ENCODE measurements around the gene CLTB.

CLTB gene

DNA sequence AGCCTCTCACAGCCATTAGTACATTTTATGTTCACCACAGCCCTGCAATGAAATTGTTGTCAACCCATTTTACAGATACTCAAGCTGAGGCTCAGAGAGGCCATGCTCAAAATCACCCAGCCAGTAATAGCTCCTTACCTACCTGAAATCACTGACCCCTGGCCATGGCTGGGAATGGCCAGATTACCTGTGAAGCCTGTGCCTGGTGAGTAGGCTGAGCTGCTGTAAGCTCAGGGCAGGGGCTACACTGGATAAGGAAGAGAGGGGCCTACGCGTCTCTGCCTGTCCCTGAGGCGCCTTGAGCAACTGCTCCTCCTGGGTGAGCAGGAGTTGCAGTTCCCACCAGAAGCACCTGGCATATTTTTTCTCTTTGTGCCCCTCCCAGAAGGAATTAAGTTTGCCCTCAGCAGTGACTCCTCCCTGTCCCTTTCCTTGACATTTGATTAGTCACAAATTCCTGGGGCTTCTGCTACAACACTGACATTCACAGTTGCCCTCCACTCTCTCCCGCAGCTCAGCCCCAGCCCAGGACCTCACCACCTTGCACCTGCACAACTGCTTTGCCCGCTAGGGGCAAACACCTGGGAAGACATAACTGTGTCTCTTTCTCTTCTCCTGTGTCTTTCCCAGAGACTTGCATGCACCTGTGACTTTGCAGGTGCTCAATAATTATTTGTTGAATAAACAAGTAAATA, 5.7 kb downstream of the CLTB start:
- TF ChIP-seq, protein P1, sequence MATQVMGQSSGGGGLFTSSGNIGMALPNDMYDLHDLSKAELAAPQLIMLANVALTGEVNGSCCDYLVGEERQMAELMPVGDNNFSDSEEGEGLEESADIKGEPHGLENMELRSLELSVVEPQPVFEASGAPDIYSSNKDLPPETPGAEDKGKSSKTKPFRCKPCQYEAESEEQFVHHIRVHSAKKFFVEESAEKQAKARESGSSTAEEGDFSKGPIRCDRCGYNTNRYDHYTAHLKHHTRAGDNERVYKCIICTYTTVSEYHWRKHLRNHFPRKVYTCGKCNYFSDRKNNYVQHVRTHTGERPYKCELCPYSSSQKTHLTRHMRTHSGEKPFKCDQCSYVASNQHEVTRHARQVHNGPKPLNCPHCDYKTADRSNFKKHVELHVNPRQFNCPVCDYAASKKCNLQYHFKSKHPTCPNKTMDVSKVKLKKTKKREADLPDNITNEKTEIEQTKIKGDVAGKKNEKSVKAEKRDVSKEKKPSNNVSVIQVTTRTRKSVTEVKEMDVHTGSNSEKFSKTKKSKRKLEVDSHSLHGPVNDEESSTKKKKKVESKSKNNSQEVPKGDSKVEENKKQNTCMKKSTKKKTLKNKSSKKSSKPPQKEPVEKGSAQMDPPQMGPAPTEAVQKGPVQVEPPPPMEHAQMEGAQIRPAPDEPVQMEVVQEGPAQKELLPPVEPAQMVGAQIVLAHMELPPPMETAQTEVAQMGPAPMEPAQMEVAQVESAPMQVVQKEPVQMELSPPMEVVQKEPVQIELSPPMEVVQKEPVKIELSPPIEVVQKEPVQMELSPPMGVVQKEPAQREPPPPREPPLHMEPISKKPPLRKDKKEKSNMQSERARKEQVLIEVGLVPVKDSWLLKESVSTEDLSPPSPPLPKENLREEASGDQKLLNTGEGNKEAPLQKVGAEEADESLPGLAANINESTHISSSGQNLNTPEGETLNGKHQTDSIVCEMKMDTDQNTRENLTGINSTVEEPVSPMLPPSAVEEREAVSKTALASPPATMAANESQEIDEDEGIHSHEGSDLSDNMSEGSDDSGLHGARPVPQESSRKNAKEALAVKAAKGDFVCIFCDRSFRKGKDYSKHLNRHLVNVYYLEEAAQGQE (IDR thresholded peaks at IDR 0.05; ENCODE audit: insufficient read depth in 1 of 2, low read depth in 2 of 2, low read length in 2 of 2) = no peak
- no peak for TF ChIP-seq POLR2AphosphoS5 (IDR thresholded peaks at IDR 0.05; ENCODE audit: low read depth, low read length)
- TF ChIP-seq FOXP2 (optimal IDR thresholded peaks at IDR 0.05; ENCODE audit: borderline replicate concordance, extremely low read depth, extremely low read length, insufficient read depth) = no peak
- TF ChIP-seq TAF1 (IDR thresholded peaks at IDR 0.05; ENCODE audit: borderline replicate concordance, insufficient read depth, low read length) = no peak
- TF ChIP-seq SIN3A (IDR thresholded peaks at IDR 0.05; ENCODE audit: borderline replicate concordance, insufficient read depth, low read length) = no peak

DNA sequence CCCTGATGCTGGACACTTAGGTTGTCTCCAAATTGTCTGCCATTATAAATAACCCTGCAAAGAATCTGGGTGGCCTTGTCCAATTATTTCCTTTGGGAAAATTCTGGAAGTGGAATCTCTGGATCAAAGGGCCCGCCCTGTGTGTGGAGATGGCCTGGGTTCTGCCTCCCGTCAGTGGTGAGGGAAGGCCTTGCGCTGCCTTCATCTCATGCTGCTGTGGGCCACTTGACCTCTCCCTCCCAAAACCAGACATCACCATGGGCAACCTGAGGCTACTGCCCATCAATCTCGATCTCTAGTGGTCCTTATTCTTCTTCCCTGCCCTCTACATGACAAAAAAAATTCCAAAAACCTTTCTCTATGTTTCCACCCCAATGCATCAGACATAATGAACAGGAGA, 6.6 kb downstream of the CLTB start:
- TF ChIP-seq SIN3A (IDR thresholded peaks at IDR 0.05; ENCODE audit: borderline replicate concordance, insufficient read depth, low read length) = no peak
- TF ChIP-seq, protein P1 (IDR thresholded peaks at IDR 0.05; ENCODE audit: insufficient read depth in 1 of 2, low read depth in 2 of 2, low read length in 2 of 2) = no peak
- no peak for TF ChIP-seq POLR2AphosphoS5 (IDR thresholded peaks at IDR 0.05; ENCODE audit: low read depth, low read length)
- no peak for TF ChIP-seq FOXP2 (optimal IDR thresholded peaks at IDR 0.05; ENCODE audit: borderline replicate concordance, extremely low read depth, extremely low read length, insufficient read depth)
- no peak for TF ChIP-seq TAF1 (IDR thresholded peaks at IDR 0.05; ENCODE audit: borderline replicate concordance, insufficient read depth, low read length)

DNA sequence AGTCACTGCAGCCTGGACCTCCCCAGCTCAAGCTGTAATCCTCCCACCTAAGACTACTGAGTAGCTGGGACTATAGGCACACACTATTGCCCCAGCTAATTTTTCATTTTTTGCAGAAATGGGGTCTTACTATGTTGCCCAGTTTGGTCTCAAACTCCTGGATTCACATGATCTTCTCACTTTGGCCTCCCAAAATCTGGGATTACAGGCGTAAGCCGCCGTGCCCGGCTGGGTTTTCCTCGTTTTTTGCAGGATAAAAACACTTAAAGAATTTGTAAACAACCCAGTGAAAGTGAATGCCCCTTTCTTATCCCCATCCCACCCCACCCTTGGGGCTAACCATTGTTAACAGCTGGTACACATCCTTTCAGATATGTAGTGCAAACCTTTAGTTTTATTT, 7.7 kb downstream of the CLTB start:
- TF ChIP-seq SIN3A (IDR thresholded peaks at IDR 0.05; ENCODE audit: borderline replicate concordance, insufficient read depth, low read length) = no peak
- no peak for TF ChIP-seq TAF1 (IDR thresholded peaks at IDR 0.05; ENCODE audit: borderline replicate concordance, insufficient read depth, low read length)
- TF ChIP-seq POLR2AphosphoS5 (IDR thresholded peaks at IDR 0.05; ENCODE audit: low read depth, low read length) = no peak
- TF ChIP-seq, protein P1 (IDR thresholded peaks at IDR 0.05; ENCODE audit: insufficient read depth in 1 of 2, low read depth in 2 of 2, low read length in 2 of 2) = no peak
- no peak for TF ChIP-seq FOXP2 (optimal IDR thresholded peaks at IDR 0.05; ENCODE audit: borderline replicate concordance, extremely low read depth, extremely low read length, insufficient read depth)

DNA sequence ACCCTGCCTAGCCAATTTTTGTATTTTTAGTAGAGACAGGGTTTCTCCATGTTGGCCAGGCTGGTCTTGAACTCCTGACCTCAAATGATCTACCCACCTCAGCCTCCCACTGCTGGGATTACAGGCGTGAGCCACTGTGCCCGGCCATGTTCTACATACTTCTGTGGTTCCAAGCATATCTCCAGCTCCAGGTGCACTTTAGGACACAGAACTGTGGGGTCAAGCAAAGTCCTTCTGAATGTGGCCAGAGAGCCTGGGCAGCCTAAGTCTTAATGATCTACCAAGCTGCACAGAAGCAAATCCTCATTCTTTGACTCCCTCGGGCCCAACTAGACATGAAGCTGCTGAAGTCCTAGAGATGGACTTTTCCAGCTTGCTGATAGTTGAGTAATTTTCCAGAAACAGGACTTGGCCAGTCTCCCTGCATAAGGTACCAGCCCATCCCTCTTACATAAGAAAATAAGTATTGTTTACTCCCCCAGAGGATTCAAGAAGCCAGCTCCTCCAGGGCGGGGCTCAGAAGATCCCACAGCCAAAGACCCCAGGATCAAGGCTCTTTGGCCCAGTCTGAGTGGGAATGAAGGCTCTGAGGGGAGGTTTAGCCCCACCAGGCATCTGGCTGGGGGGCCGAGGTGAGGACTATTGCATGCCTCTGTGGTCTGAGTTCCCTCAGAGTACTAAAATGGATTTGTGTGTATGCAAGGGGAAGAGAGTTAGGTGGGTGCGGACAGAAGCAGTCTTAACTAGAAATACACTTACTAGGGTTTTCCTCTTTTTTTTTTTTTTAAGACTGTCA, 8.7 kb downstream of the CLTB start:
- no peak for TF ChIP-seq TAF1 (IDR thresholded peaks at IDR 0.05; ENCODE audit: borderline replicate concordance, insufficient read depth, low read length)
- no peak for TF ChIP-seq POLR2AphosphoS5 (IDR thresholded peaks at IDR 0.05; ENCODE audit: low read depth, low read length)
- TF ChIP-seq FOXP2 (optimal IDR thresholded peaks at IDR 0.05; ENCODE audit: borderline replicate concordance, extremely low read depth, extremely low read length, insufficient read depth) = no peak
- TF ChIP-seq SIN3A (IDR thresholded peaks at IDR 0.05; ENCODE audit: borderline replicate concordance, insufficient read depth, low read length) = no peak
- TF ChIP-seq, protein P1 (IDR thresholded peaks at IDR 0.05; ENCODE audit: insufficient read depth in 1 of 2, low read depth in 2 of 2, low read length in 2 of 2) = no peak

Measured in PFSK-1 (cell line).